Activated naive CD4-positive, alpha-beta T cell treated with anti-CD3 and anti-CD28 coated beads, Interleukin-2, amount 50 U/mL, for 24 hours (primary cell): Measurements from ENCODE around the gene FBLN2.

Experiments used
- H3K27ac Mint-ChIP-seq: one replicate; pipeline ENCODE4 v1.8.0; 2021; ENCODE audit warnings: mild to moderate bottlenecking, mixed read lengths
- H3K27me3 Mint-ChIP-seq: one replicate; pipeline ENCODE4 v1.8.0; 2021; ENCODE audit warnings: mixed read lengths
- H3K36me3 Mint-ChIP-seq: one replicate; pipeline ENCODE4 v1.8.0; 2021; ENCODE audit warnings: mixed read lengths
- H3K4me1 Mint-ChIP-seq: one replicate; pipeline ENCODE4 v1.8.0; 2021; ENCODE audit warnings: mixed read lengths
- H3K4me3 Mint-ChIP-seq: one replicate; pipeline ENCODE4 v1.8.0; 2021; ENCODE audit warnings: mild to moderate bottlenecking, mixed read lengths
- H3K9me3 Mint-ChIP-seq: one replicate; pipeline ENCODE4 v1.8.0; 2021; ENCODE audit warnings: mixed read lengths

The FBLN2 gene

GRCh38 chr3:13587442-13587841 is 38.5 kb downstream of the FBLN2 start:
- H3K4me1 Mint-ChIP-seq = no peaks in the 10 kb centered on the region
- H3K4me3 Mint-ChIP-seq = no peak overlapping the region
- no peak overlapping the region for H3K27ac Mint-ChIP-seq
- no peaks in the 10 kb centered on the region for H3K36me3 Mint-ChIP-seq
- H3K9me3 Mint-ChIP-seq = no peaks in the 10 kb centered on the region
- no peaks in the 10 kb centered on the region for H3K27me3 Mint-ChIP-seq

- no peaks in the 10 kb centered on the region for H3K9me3 Mint-ChIP-seq
- no peaks in the 10 kb centered on the region for H3K36me3 Mint-ChIP-seq
- no peak overlapping the region for H3K4me3 Mint-ChIP-seq
- no peak overlapping the region for H3K27ac Mint-ChIP-seq
- H3K27me3 Mint-ChIP-seq = no peaks in the 10 kb centered on the region
- no peaks in the 10 kb centered on the region for H3K4me1 Mint-ChIP-seq
Measured at GRCh38 chr3:13588221-13588701, 39.3 kb downstream of the FBLN2 start.

DNA sequence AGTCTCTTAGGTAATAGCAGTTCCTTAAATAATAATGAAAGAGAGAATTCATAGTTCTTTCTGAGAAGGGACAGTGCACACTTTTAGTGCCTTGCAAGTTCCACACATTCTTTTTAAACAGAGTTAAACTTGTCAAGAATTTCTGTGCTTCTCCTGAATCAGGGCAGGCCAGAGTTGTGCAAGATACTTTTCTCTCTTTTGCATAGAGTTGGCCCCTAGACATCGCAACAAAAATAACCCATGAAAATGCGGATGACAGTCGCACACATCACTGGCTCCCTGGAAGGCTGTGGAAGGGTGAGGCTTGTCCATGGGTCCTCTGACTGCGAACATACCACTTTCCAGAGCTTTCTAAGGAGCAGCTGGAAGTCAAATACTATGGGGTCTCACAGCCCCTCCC is 40.1 kb downstream of the FBLN2 start:
- no peaks in the 10 kb centered on the region for H3K9me3 Mint-ChIP-seq
- H3K4me3 Mint-ChIP-seq = no peak overlapping the region
- H3K27ac Mint-ChIP-seq = no peak overlapping the region
- H3K36me3 Mint-ChIP-seq = no peaks in the 10 kb centered on the region
- no peaks in the 10 kb centered on the region for H3K4me1 Mint-ChIP-seq
- H3K27me3 Mint-ChIP-seq = no peaks in the 10 kb centered on the region

DNA sequence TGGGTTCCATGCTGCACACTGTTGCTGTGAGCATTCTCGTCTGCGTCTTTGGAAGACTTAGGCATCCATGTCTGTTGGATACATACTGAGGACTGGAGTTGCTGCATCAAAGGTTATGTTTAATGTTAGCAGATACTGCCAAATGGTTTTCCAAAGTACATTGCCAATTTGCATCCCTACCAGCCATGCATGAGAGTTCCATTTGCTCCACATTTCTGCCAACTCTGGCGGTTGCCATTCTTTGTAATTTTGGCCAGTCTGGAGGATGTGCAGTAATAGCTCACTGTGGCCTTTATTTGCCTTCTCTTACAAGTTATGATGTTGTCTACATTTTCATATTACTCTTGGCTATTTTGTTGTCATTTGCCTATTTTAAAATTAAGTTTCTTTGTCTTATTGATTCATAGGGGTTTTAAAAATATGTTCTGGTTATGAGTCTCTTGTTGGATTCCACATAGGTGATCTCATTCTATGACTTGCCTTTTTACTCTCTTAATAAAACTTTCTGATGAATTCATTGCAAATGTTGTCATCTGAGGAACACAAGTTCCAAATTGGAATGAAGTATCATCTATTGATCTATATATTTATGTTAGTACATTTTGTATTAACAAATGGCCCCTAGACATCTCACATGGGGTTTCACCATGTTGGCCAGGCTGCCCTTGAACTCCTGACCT is 42.1 kb downstream of the FBLN2 start:
- no peaks in the 10 kb centered on the region for H3K9me3 Mint-ChIP-seq
- no peak overlapping the region for H3K27ac Mint-ChIP-seq
- no peaks in the 10 kb centered on the region for H3K4me1 Mint-ChIP-seq
- no peaks in the 10 kb centered on the region for H3K27me3 Mint-ChIP-seq
- H3K36me3 Mint-ChIP-seq = no peaks in the 10 kb centered on the region
- no peak overlapping the region for H3K4me3 Mint-ChIP-seq

DNA sequence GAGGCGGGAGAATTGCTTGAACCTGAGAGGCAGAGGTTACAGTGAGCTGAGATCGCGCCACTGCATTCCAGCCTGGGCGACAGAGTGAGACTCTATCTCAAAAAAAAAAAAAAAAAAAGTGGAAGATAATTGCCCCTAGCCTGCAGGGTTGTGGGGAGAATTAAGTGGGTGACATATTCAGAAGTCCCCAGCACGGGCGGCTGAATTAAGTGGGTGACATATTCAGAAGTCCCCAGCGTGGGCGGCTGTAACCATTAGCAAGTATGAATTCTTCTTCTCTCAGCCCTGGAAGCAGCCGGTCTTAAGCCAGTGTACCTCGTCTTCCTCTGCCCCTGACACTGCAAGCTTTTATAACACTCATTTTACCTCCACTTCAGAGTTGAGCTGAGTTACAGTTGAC is 44.7 kb downstream of the FBLN2 start:
- peaks cover 3% of the 10 kb centered on the region for H3K27me3 Mint-ChIP-seq
- H3K36me3 Mint-ChIP-seq = no peaks in the 10 kb centered on the region
- H3K27ac Mint-ChIP-seq = no peak overlapping the region
- no peaks in the 10 kb centered on the region for H3K4me1 Mint-ChIP-seq
- no peak overlapping the region for H3K4me3 Mint-ChIP-seq
- H3K9me3 Mint-ChIP-seq = no peaks in the 10 kb centered on the region

- Mint-ChIP-seq H3K27ac (no peak overlapping the region), H3K36me3 (no peaks in the 10 kb centered on the region), H3K4me1 (no peaks in the 10 kb centered on the region), H3K4me3 (no peak overlapping the region), H3K27me3 (peaks cover 3% of the 10 kb centered on the region), H3K9me3 (no peaks in the 10 kb centered on the region)
Measured at GRCh38 chr3:13594146-13594545, 45.2 kb downstream of the FBLN2 start.

DNA sequence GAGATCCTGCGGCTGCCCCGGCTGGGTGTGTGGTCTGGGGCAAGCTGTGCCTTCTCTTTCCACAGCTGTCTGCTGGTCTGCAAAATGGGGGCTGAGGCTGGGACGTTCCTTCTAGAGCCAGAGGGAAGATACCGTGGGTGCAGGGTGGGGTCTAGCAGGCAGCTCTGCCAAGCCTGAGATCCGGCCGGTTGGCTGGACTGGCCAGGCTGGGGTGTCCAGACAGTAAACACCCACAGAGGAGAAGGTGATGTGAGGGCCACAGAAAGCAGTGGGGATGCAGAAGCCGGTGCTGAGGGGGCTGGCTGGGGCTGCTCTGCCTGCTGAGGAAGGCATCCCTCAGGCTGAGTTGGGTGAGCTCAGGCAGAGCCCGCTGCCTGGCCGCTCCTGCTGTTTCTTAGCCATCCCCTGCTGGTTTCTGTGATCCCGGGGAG is 46.1 kb downstream of the FBLN2 start:
- no peak overlapping the region for H3K4me3 Mint-ChIP-seq
- no peaks in the 10 kb centered on the region for H3K36me3 Mint-ChIP-seq
- H3K27ac Mint-ChIP-seq = no peak overlapping the region
- H3K9me3 Mint-ChIP-seq = no peaks in the 10 kb centered on the region
- H3K4me1 Mint-ChIP-seq = no peaks in the 10 kb centered on the region
- peaks cover 3% of the 10 kb centered on the region for H3K27me3 Mint-ChIP-seq

DNA sequence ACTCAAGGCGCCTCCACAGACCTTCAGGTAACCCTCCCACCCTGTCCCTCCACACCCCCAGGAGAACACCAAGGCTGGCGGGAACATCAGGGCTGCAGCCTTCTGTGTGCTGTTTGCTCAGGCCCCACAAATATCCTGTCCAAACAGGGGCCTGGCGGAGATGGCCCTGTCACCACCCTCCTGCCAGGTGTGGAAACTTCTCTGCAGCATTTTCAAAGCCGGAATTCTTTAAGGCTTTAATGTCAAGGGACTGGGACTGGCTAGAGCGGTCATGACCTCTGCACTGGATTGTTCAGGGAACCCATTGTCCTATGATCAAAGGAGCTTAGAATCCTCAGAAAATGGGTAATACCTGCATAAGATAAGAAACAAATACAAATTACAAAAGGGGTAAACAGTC is 46.6 kb downstream of the FBLN2 start:
- peaks cover 3% of the 10 kb centered on the region for H3K27me3 Mint-ChIP-seq
- H3K4me3 Mint-ChIP-seq = no peak overlapping the region
- no peak overlapping the region for H3K27ac Mint-ChIP-seq
- no peaks in the 10 kb centered on the region for H3K9me3 Mint-ChIP-seq
- no peaks in the 10 kb centered on the region for H3K4me1 Mint-ChIP-seq
- H3K36me3 Mint-ChIP-seq = no peaks in the 10 kb centered on the region

DNA sequence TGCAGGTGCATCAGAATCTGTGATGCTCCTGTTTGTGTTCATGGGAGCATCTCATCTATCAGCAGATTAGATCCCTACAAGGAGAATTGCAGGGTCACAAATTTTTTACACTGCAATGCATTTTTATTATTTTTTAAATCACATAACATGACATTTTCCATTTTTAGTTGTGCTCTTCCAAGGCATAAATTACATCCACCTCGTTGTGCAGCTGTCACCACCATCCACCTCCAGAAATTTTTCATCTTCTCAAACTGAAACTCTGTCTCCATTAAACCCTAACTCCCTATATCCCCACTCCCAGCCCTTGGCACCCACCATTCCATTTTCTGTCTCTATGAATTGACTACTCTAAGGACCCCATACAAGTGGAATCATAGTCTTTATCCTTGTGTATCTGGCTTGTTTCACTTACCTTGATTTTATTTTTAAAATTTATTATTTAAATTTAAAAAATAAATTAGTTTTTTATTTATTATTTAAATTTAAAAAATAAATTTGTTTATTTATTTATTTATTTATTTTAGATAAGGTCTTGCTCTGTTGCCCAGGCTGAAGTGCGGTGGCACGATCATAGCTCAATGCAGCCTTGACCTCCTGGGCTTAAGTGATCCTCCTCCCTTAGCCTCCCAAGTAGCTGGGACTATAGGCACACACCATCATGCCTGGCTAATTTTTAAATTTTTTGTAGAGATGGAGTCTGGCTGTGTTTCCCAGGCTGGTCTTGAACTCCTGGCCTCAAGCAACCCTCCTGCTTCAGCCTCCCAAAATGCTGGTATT is 47.7 kb downstream of the FBLN2 start:
- Mint-ChIP-seq H3K4me3 (no peak overlapping the region), H3K4me1 (no peaks in the 10 kb centered on the region), H3K9me3 (no peaks in the 10 kb centered on the region), H3K36me3 (no peaks in the 10 kb centered on the region), H3K27me3 (peaks cover 3% of the 10 kb centered on the region), H3K27ac (no peak overlapping the region)

DNA sequence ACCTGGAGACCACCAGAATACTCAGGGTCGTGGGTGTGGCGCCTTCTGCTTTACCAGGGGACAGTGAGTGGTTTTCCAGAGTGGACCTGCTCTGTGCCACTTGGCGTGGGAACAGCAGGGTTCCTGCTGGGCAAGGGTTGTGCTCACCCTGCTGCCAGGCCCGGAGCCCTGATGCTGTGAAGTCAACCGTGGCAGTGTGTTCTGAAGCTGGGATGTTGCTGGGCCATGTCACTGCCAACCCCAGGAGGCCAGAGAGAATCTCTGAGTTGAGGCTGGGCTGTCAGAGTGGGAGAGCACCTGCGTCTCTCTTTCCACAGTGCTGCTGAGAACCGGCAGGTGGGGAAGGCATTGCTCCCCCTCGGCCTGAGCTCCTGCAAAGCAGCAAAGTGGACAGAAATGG is 48.7 kb downstream of the FBLN2 start:
- Mint-ChIP-seq H3K27me3 (peaks cover 3% of the 10 kb centered on the region), H3K4me3 (no peak overlapping the region), H3K36me3 (no peaks in the 10 kb centered on the region), H3K9me3 (no peaks in the 10 kb centered on the region), H3K27ac (no peak overlapping the region), H3K4me1 (no peaks in the 10 kb centered on the region)

GRCh38 chr3:13598201-13598600 is 49.3 kb downstream of the FBLN2 start:
- no peak overlapping the region for H3K4me3 Mint-ChIP-seq

DNA sequence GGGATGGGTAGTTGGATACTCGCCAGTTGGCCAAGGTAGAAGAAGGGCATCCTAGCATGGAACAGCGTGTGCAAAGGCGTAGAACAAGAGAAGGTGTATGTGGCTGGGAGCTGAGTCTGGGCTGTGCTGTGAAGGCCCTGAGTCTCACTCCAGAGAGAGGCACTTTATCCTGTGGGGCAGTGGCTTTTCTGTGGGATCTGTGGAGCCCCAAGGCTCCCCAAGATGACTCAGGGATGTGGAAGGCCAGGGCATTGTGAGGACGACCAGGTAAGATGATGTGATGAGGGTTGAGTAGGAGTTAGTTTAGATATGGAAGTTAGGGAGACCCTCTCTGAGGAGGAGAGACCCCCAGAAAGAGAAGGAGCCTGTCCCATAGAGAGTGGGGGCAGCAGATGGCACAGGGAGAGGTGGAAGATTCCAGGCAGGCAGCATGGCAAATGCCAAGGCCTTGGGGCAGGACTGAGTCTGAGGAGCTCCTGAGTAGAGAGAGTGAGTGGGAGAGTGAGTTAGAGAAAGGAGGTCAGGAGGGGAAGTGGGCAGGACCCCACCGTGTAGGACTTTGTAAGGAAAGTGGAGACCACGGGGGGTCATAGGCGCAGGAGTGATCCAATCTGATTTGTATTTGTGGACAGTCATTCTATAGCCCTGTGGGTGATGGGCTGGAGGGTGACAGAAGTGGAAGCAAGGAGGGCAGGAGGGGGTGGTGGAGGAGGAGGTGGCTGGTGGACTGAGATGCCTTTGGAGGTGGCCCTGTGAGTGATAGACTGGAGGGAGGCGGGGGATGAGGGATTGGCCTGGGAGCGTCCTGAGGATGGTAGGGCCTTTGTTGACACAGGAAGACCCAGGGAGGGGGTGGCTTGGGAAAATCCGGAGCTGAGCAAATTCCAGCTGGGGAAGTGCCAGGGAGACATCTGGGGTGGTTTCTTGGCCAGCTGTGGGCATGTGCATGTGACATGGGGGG is 50.3 kb downstream of the FBLN2 start:
- no peaks in the 10 kb centered on the region for H3K9me3 Mint-ChIP-seq
- H3K27ac Mint-ChIP-seq = no peak overlapping the region
- H3K36me3 Mint-ChIP-seq = no peaks in the 10 kb centered on the region
- no peak overlapping the region for H3K4me3 Mint-ChIP-seq
- peaks cover 3% of the 10 kb centered on the region for H3K27me3 Mint-ChIP-seq
- H3K4me1 Mint-ChIP-seq = no peaks in the 10 kb centered on the region

More at GRCh38 chr3:13598201-13598600, 49.3 kb downstream of the FBLN2 start:
- Mint-ChIP-seq H3K36me3 (no peaks in the 10 kb centered on the region), H3K4me1 (no peaks in the 10 kb centered on the region), H3K27me3 (peaks cover 3% of the 10 kb centered on the region), H3K9me3 (no peaks in the 10 kb centered on the region), H3K27ac (no peak overlapping the region)

DNA sequence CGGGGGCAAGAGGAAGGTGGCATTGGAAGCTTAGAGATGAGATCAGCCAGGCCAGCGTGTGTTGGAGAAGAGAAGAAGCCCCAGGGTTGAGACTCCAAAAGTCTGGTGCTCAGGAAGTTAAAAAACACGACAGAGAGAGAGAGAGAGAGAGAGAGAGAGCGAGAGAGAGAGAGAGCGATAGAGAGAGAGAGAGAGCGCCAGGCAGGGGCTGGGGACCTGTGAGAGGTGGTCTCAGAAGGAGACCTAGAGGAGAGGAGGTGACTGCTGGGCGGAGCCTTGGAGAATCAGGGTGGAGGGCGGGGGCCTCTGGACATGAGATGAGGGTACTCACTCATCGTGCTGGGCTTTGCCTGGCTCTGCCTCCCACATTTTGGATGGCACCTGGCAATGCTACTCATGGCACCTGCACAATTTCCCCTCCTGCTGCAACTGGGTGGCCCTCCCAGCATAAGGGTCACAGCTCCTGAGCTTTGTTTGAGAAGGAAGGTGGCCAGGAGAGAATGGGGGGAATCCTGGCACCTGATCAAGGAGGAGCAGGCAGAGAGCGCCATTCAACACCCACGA is 51.0 kb downstream of the FBLN2 start:
- H3K4me1 Mint-ChIP-seq = no peaks in the 10 kb centered on the region
- H3K27ac Mint-ChIP-seq = no peak overlapping the region
- H3K36me3 Mint-ChIP-seq = no peaks in the 10 kb centered on the region

GRCh38 chr3:13600950-13601691 is 52.2 kb downstream of the FBLN2 start:
- no peak overlapping the region for H3K4me3 Mint-ChIP-seq
- H3K27me3 Mint-ChIP-seq = peaks cover 3% of the 10 kb centered on the region
- no peaks in the 10 kb centered on the region for H3K4me1 Mint-ChIP-seq
- no peak overlapping the region for H3K27ac Mint-ChIP-seq
- no peaks in the 10 kb centered on the region for H3K36me3 Mint-ChIP-seq
- H3K9me3 Mint-ChIP-seq = no peaks in the 10 kb centered on the region

More for the DNA sequence above, 51.0 kb downstream of the FBLN2 start:
- Mint-ChIP-seq H3K9me3 (no peaks in the 10 kb centered on the region), H3K4me3 (no peak overlapping the region), H3K27me3 (peaks cover 3% of the 10 kb centered on the region)

GRCh38 chr3:13601692-13602080 is 52.8 kb downstream of the FBLN2 start:
- H3K4me3 Mint-ChIP-seq = no peak overlapping the region
- peaks cover 3% of the 10 kb centered on the region for H3K27me3 Mint-ChIP-seq
- H3K36me3 Mint-ChIP-seq = no peaks in the 10 kb centered on the region
- H3K4me1 Mint-ChIP-seq = no peaks in the 10 kb centered on the region
- H3K27ac Mint-ChIP-seq = no peak overlapping the region
- no peaks in the 10 kb centered on the region for H3K9me3 Mint-ChIP-seq
